Endothelial cell (in vitro differentiated cells): ENCODE results near the gene PAPOLB. TPM values are rescaled to one million over a fixed set of nuclear protein-coding genes. Genes with fewer than 3 reads are reported as not detected.

Source experiments
- DNase-seq: peaks from one replicate; pipeline ENCODE4 v3.0.0; 2021; ENCODE audit warnings: low spot score
- H3K27ac Mint-ChIP-seq: one replicate; pipeline ENCODE4 v1.8.0; 2021; ENCODE audit warnings: mixed read lengths, inconsistent platforms; ENCODE audit not compliant: unreplicated experiment
- H3K27me3 Mint-ChIP-seq: one replicate; pipeline ENCODE4 v1.8.0; 2021; ENCODE audit warnings: mild to moderate bottlenecking, moderate library complexity, mixed read lengths, inconsistent platforms; ENCODE audit not compliant: unreplicated experiment
- H3K36me3 Mint-ChIP-seq: one replicate; pipeline ENCODE4 v1.8.0; 2021; ENCODE audit warnings: mild to moderate bottlenecking, low read depth, mixed read lengths, inconsistent platforms; ENCODE audit not compliant: unreplicated experiment
- H3K4me1 Mint-ChIP-seq: one replicate; pipeline ENCODE4 v1.8.0; 2021; ENCODE audit warnings: mild to moderate bottlenecking, mixed read lengths, inconsistent platforms; ENCODE audit not compliant: unreplicated experiment
- H3K4me3 Mint-ChIP-seq: one replicate; pipeline ENCODE4 v1.8.0; 2021; ENCODE audit warnings: mild to moderate bottlenecking, mixed read lengths, inconsistent platforms; ENCODE audit not compliant: unreplicated experiment
- H3K9me3 Mint-ChIP-seq: one replicate; pipeline ENCODE4 v1.8.0; 2021; ENCODE audit warnings: mixed read lengths, inconsistent platforms; ENCODE audit not compliant: unreplicated experiment
- long read RNA-seq: library from polyadenylated mRNA; unstranded; transcript quantifications from one replicate; pipeline ENCODE4 v2.0.0, GENCODE V29; 2020; ENCODE audit not compliant: unreplicated experiment
- total RNA-seq: library from RNA; stranded (reverse); fragmentation: NEBNext Ultra II Directional; extraction: Animal tissue kit (Norgen Biotek cat#: 25700); gene quantifications from one replicate; pipeline ENCODE4 v1.2.1, GENCODE V29; 2021; ENCODE audit not compliant: unreplicated experiment
- TF ChIP-seq, protein P1 (sequence below): fragments of 200-600 bp; sonication (generic); IDR thresholded peaks from one replicate; pipeline ENCODE4 v1.5.0; 2021; ENCODE audit warnings: antibody characterized with exemption; ENCODE audit not compliant: unreplicated experiment

PAPOLB gene
- total RNA-seq: 0.10 TPM
- long read RNA-seq: 0 reads

DNA sequence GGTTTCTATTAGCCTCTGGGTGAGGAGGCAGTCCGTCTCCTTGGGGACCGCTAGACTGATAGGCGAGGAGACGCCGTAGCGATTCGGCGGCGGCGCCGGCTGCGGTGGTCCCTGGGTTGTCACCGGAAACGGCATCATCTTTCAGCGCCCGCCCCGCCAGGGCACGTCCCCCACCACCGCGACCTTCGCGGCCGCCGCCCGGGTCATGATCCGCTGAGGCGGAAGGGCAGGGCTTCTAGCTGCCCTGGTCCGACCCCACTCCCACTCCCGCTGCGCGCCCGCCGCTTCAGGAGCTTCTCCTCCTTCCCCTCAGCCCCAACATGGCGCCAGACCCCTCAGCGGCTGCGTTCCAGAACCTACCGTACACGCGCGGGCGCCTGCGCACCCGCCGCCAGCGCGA is at the start of gene PAPOLB:
PAPOLB (minus strand) TSS at position 358 of the 400 bp plus-strand sequence; CDS start at position 138, 220 bp downstream.
- Mint-ChIP-seq H3K4me1 (no peaks in the 10 kb centered on the region), H3K9me3 (peaks cover 5% of the 10 kb centered on the region), H3K4me3 (no peak within 1 kb of the TSS), H3K27ac (no peak within 1 kb of the TSS), H3K27me3 (peaks cover 2% of the 10 kb centered on the region), H3K36me3 (no peaks in the 10 kb centered on the region)
- no peak for DNase-seq
- TF ChIP-seq, protein P1, sequence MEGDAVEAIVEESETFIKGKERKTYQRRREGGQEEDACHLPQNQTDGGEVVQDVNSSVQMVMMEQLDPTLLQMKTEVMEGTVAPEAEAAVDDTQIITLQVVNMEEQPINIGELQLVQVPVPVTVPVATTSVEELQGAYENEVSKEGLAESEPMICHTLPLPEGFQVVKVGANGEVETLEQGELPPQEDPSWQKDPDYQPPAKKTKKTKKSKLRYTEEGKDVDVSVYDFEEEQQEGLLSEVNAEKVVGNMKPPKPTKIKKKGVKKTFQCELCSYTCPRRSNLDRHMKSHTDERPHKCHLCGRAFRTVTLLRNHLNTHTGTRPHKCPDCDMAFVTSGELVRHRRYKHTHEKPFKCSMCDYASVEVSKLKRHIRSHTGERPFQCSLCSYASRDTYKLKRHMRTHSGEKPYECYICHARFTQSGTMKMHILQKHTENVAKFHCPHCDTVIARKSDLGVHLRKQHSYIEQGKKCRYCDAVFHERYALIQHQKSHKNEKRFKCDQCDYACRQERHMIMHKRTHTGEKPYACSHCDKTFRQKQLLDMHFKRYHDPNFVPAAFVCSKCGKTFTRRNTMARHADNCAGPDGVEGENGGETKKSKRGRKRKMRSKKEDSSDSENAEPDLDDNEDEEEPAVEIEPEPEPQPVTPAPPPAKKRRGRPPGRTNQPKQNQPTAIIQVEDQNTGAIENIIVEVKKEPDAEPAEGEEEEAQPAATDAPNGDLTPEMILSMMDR: no peak

DNA sequence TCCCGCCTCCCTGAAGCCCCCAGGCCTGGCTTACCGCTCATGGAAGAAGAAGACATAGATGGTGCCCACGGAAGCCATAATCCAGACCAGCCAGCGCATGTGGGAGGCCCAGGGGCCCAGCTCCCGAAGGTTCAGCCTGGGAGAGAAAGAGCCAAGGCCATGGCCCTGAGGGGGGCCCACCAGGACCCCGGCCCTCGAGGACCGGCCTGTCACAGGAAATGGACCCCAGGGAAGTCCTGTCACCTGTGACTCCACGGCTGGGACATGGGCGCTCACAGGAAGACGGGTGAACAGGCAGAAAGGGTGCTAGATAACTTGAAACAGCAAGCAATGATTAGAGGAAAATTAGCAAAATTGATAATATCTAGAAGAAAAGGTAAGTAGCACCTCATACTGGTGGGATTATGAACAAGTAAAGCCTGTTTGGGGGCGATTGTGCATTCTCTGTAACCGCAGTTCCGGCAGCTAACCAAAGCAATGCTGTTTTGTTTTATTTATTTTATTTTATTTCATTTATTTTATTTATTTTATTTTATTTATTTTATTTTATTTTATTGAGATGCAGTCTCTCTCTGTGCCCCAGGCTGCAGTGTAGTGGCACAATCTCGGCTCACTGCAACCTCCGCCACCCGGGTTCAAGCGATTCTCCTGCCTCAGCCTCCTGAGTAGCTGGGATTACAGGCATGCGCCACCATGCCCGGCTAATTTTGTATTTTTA is 49.4 kb upstream of the PAPOLB start:
- Mint-ChIP-seq H3K4me3 (no peak overlapping the region), H3K9me3 (no peaks in the 10 kb centered on the region), H3K27me3 (peaks cover 5% of the 10 kb centered on the region), H3K36me3 (no peaks in the 10 kb centered on the region), H3K4me1 (no peaks in the 10 kb centered on the region), H3K27ac (no peak overlapping the region)
- DNase-seq: no peak
- TF ChIP-seq, protein P1: no peak

DNA sequence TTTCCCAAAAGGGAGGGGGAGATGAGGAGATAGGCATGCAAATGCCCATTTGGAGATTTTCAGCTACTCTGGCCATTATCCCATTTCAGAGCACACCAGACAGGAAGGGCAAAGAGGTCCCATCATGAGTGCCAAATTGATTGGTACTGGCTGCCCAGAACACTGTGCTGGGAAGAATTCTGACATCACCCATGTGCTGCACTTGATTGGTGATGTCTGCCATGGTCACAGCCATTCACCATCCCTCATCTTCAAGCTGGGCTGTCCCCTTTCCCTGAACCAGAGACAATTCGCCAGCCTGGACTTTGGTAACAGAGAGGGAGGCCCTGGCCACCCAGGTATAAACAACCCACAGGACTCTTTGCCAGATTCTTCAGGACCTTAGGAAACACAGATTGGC is 44.9 kb upstream of the PAPOLB start:
- Mint-ChIP-seq H3K9me3 (no peaks in the 10 kb centered on the region), H3K4me3 (no peak overlapping the region), H3K4me1 (no peaks in the 10 kb centered on the region), H3K36me3 (no peaks in the 10 kb centered on the region), H3K27me3 (peaks cover 14% of the 10 kb centered on the region), H3K27ac (no peak overlapping the region)
- no peak for DNase-seq
- TF ChIP-seq, protein P1: no peak

DNA sequence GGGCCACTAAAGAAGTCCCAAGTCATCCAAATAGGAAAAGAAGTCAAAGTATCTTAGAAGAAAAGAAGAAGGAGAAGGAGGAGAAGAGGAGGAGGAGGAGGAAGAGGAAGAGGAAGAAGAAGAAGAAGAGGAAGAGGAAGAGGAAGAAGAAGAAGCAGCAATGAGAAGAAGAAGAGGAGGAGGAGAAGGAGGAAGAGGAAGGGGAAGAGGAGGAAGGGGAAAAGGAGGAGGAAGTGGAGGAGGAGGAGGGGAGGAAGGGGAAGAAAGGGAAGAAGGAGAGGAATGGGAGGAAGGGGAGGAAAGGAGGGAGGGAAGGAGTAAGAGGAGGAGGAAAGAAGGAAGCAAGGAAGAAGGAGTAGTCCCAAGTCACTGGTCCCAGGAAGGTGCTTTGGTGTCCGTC is 43.3 kb upstream of the PAPOLB start:
- H3K27ac Mint-ChIP-seq: no peak overlapping the region
- H3K4me3 Mint-ChIP-seq: no peak overlapping the region
- no peaks in the 10 kb centered on the region for H3K4me1 Mint-ChIP-seq
- no peaks in the 10 kb centered on the region for H3K9me3 Mint-ChIP-seq
- peaks cover 14% of the 10 kb centered on the region for H3K27me3 Mint-ChIP-seq
- DNase-seq: no peak
- H3K36me3 Mint-ChIP-seq: no peaks in the 10 kb centered on the region
- TF ChIP-seq, protein P1: no peak

DNA sequence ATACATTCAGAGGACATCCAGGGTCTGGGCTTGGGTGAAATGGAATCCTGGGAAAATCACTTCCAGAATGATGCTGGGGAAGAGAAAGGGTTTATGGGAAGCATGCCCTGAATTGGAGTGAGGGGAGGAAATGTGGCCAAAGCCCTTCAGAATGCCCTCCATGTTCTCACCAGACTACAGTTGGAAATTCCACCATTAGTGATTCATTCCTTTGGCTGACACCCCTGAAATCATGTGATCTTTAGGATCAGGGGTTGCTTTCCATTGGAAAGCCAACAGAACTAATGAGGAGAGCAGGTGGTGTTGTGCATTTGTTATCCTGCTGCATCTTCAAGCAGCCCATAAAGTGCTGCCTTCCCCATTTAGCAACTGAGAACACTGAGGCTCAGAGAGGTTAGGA is 42.5 kb upstream of the PAPOLB start:
- TF ChIP-seq, protein P1: no peak
- Mint-ChIP-seq H3K36me3 (no peaks in the 10 kb centered on the region), H3K4me1 (no peaks in the 10 kb centered on the region), H3K27me3 (peaks cover 14% of the 10 kb centered on the region), H3K27ac (no peak overlapping the region), H3K4me3 (no peak overlapping the region), H3K9me3 (no peaks in the 10 kb centered on the region)
- no peak for DNase-seq
